ENCODE results near the gene ABTB2. TPM values are rescaled to one million over a fixed set of nuclear protein-coding genes. Genes with fewer than 3 reads are reported as not detected.

The ABTB2 gene
- polyA plus RNA-seq, 3 donors from 2014 or later: 0.56 TPM; not detected in 2

GRCh38 chr11:34274712-34275398, 83.0 kb downstream of the ABTB2 start:
- Mint-ChIP-seq H3K4me3 (no peak overlapping the region), H3K27ac (no peak overlapping the region)
- no peak for DNase-seq

GRCh38 chr11:34273099-34273498, 84.7 kb downstream of the ABTB2 start:
- no peak for DNase-seq
- Mint-ChIP-seq H3K27ac (no peak overlapping the region), H3K4me3 (no peak overlapping the region), H3K36me3 (no peaks in the 10 kb centered on the region), H3K27me3 (ENCODE audit: low read depth in 3 of 3) (peaks cover 0 to 3% (median 0%) of the 10 kb centered on the region in 3 donors), H3K4me1 (no peaks in the 10 kb centered on the region), H3K9me3 (no peaks in the 10 kb centered on the region)

More at GRCh38 chr11:34274712-34275398, 83.0 kb downstream of the ABTB2 start:
- Mint-ChIP-seq H3K27me3 (ENCODE audit: low read depth in 3 of 3) (peaks cover 0 to 3% (median 0%) of the 10 kb centered on the region in 3 donors), H3K9me3 (no peaks in the 10 kb centered on the region), H3K36me3 (no peaks in the 10 kb centered on the region), H3K4me1 (no peaks in the 10 kb centered on the region)

- peaks cover 0 to 6% (median 0%) of the 10 kb centered on the region in 3 donors for H3K27me3 Mint-ChIP-seq (ENCODE audit: low read depth in 3 of 3)
- H3K4me1 Mint-ChIP-seq: no peaks in the 10 kb centered on the region
- H3K27ac Mint-ChIP-seq: no peak overlapping the region
- H3K4me3 Mint-ChIP-seq: no peak overlapping the region
- no peak for DNase-seq
- H3K9me3 Mint-ChIP-seq: no peaks in the 10 kb centered on the region
- no peaks in the 10 kb centered on the region for H3K36me3 Mint-ChIP-seq
Measured at GRCh38 chr11:34271727-34272126, 86.1 kb downstream of the ABTB2 start.

GRCh38 chr11:34270711-34271110, 87.1 kb downstream of the ABTB2 start:
- Mint-ChIP-seq H3K4me3 (no peak overlapping the region), H3K27ac (no peak overlapping the region), H3K9me3 (no peaks in the 10 kb centered on the region), H3K4me1 (no peaks in the 10 kb centered on the region), H3K27me3 (ENCODE audit: low read depth in 3 of 3) (peaks cover 0 to 10% (median 0%) of the 10 kb centered on the region in 3 donors), H3K36me3 (no peaks in the 10 kb centered on the region)
- DNase-seq: no peak

- H3K4me3 Mint-ChIP-seq: no peak overlapping the region
- no peak overlapping the region for H3K27ac Mint-ChIP-seq
Measured at GRCh38 chr11:34269694-34270245, 88.0 kb downstream of the ABTB2 start.

GRCh38 chr11:34268906-34269430, 88.8 kb downstream of the ABTB2 start:
- Mint-ChIP-seq H3K36me3 (no peaks in the 10 kb centered on the region), H3K4me1 (no peaks in the 10 kb centered on the region), H3K27ac (no peak overlapping the region), H3K4me3 (no peak overlapping the region), H3K27me3 (ENCODE audit: low read depth in 3 of 3) (peaks cover 0 to 10% (median 0%) of the 10 kb centered on the region in 3 donors), H3K9me3 (no peaks in the 10 kb centered on the region)
- DNase-seq: no peak

More at GRCh38 chr11:34269694-34270245, 88.0 kb downstream of the ABTB2 start:
- Mint-ChIP-seq H3K27me3 (ENCODE audit: low read depth in 3 of 3) (peaks cover 0 to 10% (median 0%) of the 10 kb centered on the region in 3 donors), H3K9me3 (no peaks in the 10 kb centered on the region), H3K4me1 (no peaks in the 10 kb centered on the region), H3K36me3 (no peaks in the 10 kb centered on the region)
- no peak for DNase-seq

- H3K27ac Mint-ChIP-seq: no peak overlapping the region
- no peaks in the 10 kb centered on the region for H3K9me3 Mint-ChIP-seq
- H3K4me1 Mint-ChIP-seq: no peaks in the 10 kb centered on the region
- no peaks in the 10 kb centered on the region for H3K36me3 Mint-ChIP-seq
- DNase-seq: no peak
- H3K4me3 Mint-ChIP-seq: no peak overlapping the region
- H3K27me3 Mint-ChIP-seq (ENCODE audit: low read depth in 3 of 3): peaks cover 0 to 10% (median 0%) of the 10 kb centered on the region in 3 donors
Measured at GRCh38 chr11:34267417-34267816, 90.4 kb downstream of the ABTB2 start.

GRCh38 chr11:34267013-34267412, 90.8 kb downstream of the ABTB2 start:
- Mint-ChIP-seq H3K4me1 (no peaks in the 10 kb centered on the region), H3K9me3 (no peaks in the 10 kb centered on the region), H3K36me3 (no peaks in the 10 kb centered on the region), H3K27me3 (ENCODE audit: low read depth in 3 of 3) (peaks cover 0 to 12% (median 0%) of the 10 kb centered on the region in 3 donors), H3K27ac (no peak overlapping the region), H3K4me3 (no peak overlapping the region)
- DNase-seq: no peak

- Mint-ChIP-seq H3K9me3 (no peaks in the 10 kb centered on the region), H3K4me1 (no peaks in the 10 kb centered on the region), H3K36me3 (no peaks in the 10 kb centered on the region), H3K27ac (no peak overlapping the region), H3K27me3 (ENCODE audit: low read depth in 3 of 3) (peaks cover 0 to 12% (median 0%) of the 10 kb centered on the region in 3 donors), H3K4me3 (no peak overlapping the region)
- no peak for DNase-seq
Measured at GRCh38 chr11:34266090-34266912, 91.5 kb downstream of the ABTB2 start.

- Mint-ChIP-seq H3K36me3 (no peaks in the 10 kb centered on the region), H3K27me3 (ENCODE audit: low read depth in 3 of 3) (peaks cover 0 to 9% (median 0%) of the 10 kb centered on the region in 3 donors), H3K4me1 (no peaks in the 10 kb centered on the region), H3K27ac (no peak overlapping the region), H3K9me3 (no peaks in the 10 kb centered on the region), H3K4me3 (no peak overlapping the region)
- no peak for DNase-seq
Measured at GRCh38 chr11:34264303-34265110, 93.3 kb downstream of the ABTB2 start.

GRCh38 chr11:34263441-34264091, 94.2 kb downstream of the ABTB2 start:
- no peak overlapping the region for H3K27ac Mint-ChIP-seq
- H3K4me1 Mint-ChIP-seq: no peaks in the 10 kb centered on the region
- no peak overlapping the region for H3K4me3 Mint-ChIP-seq
- no peaks in the 10 kb centered on the region for H3K9me3 Mint-ChIP-seq
- no peak for DNase-seq
- H3K36me3 Mint-ChIP-seq: no peaks in the 10 kb centered on the region
- peaks cover 0 to 9% (median 0%) of the 10 kb centered on the region in 3 donors for H3K27me3 Mint-ChIP-seq (ENCODE audit: low read depth in 3 of 3)

GRCh38 chr11:34262531-34263081, 95.2 kb downstream of the ABTB2 start:
- no peak overlapping the region for H3K4me3 Mint-ChIP-seq
- H3K27ac Mint-ChIP-seq: no peak overlapping the region
- no peaks in the 10 kb centered on the region for H3K36me3 Mint-ChIP-seq
- H3K9me3 Mint-ChIP-seq: no peaks in the 10 kb centered on the region
- H3K4me1 Mint-ChIP-seq: no peaks in the 10 kb centered on the region
- H3K27me3 Mint-ChIP-seq (ENCODE audit: low read depth in 3 of 3): peaks cover 0 to 9% (median 0%) of the 10 kb centered on the region in 3 donors
- DNase-seq: no peak

- Mint-ChIP-seq H3K4me1 (no peaks in the 10 kb centered on the region), H3K27me3 (ENCODE audit: low read depth in 3 of 3) (peaks cover 0 to 7% (median 0%) of the 10 kb centered on the region in 3 donors), H3K4me3 (no peak overlapping the region), H3K36me3 (no peaks in the 10 kb centered on the region), H3K9me3 (no peaks in the 10 kb centered on the region), H3K27ac (no peak overlapping the region)
- DNase-seq: no peak
Measured at GRCh38 chr11:34261820-34262219, 96.0 kb downstream of the ABTB2 start.
